Mucosa of descending colon (tissue), 3 donors: ENCODE data around the gene CABLES2. TPM values are rescaled to one million over a fixed set of nuclear protein-coding genes. Genes with fewer than 3 reads are reported as not detected.
A peak's percentile ranks its signal among the peaks of the same experiment; 100 is the strongest.

Experiments
- ATAC-seq: fragments of 200-7000 bp; cut with Tn5 transposase; one replicate; pipeline ENCODE4 v1.9.1; 2020; ENCODE audit warnings: mild to moderate bottlenecking, moderate library complexity
- DNase-seq, 3 donors: peaks; one replicate each; pipeline ENCODE4 v3.0.0-alpha.2; 2020
- H3K36me3 ChIP-seq: fragments of 200-600 bp; one replicate; pipeline ENCODE4 v1.8.0; 2021; ENCODE audit warnings: low read depth, mild to moderate bottlenecking
- H3K4me1 ChIP-seq: fragments of 200-600 bp; one replicate; pipeline ENCODE4 v1.8.0; 2021; ENCODE audit warnings: low read depth, mild to moderate bottlenecking
- H3K4me3 ChIP-seq: fragments of 200-600 bp; one replicate; pipeline ENCODE4 v1.8.0; 2021; ENCODE audit warnings: mild to moderate bottlenecking
- H3K9me3 ChIP-seq: fragments of 200-600 bp; one replicate; pipeline ENCODE4 v1.8.0; 2021; ENCODE audit warnings: mild to moderate bottlenecking
- CTCF ChIP-seq: fragments of 200-600 bp; IDR thresholded peaks from one replicate; pipeline ENCODE4 v1.8.0; 2022; ENCODE audit warnings: antibody characterized with exemption, mild to moderate bottlenecking
- intact Hi-C, 2 donors: fragments of 100-400 bp; cut with DNase I in 1 of 2; cut with micrococcal nuclease in 1 of 2; formaldehyde crosslinking; loops; one replicate each; pipeline versions ENCODE4 v1.11.0 to v1.11.1; 2022; cut with DNase I, micrococcal nuclease
- total RNA-seq, 3 donors: library from RNA; stranded (reverse); fragmentation: NEBNext Ultra II Directional in 2 of 3; extraction: Animal tissue kit (Norgen Biotek cat#: 25700) in 2 of 3; gene quantifications; one replicate each; pipeline versions ENCODE4 v1.2.1 to v1.2.4, GENCODE V29; 2021 to 2023
- donor health status: DM: no; HTN: no; CAD: no; lungs with moderate emphysema.
- donor health status: DM: no; HTN: no; CAD: no.
- donor health status: DM: no; HTN: yes; CAD: no.

CABLES2 gene
- total RNA-seq, 3 donors from 2014 or later = 5.4 to 9.3 (median 6.6) TPM

GRCh38 chr20:62452475-62453095 lies 45.5 kb upstream of the CABLES2 start:
- H3K36me3 ChIP-seq = no peaks in the 10 kb centered on the region
- no peak for TF ChIP-seq CTCF
- no peaks in the 10 kb centered on the region for H3K9me3 ChIP-seq
- H3K4me1 ChIP-seq = peaks cover 5% of the 10 kb centered on the region
- ATAC-seq (peak; percentile 68), DNase-seq (peak in 2 of 3 donors; percentile 16 to 60)
- intact Hi-C loops = no loop called here
- H3K4me3 ChIP-seq = no peak overlapping the region

GRCh38 chr20:62451970-62452369 lies 44.9 kb upstream of the CABLES2 start:
- no peak for ATAC-seq
- no peak for DNase-seq
- Histone ChIP-seq H3K4me1 (peaks cover 5% of the 10 kb centered on the region), H3K4me3 (no peak overlapping the region), H3K9me3 (no peaks in the 10 kb centered on the region), H3K36me3 (no peaks in the 10 kb centered on the region)
- intact Hi-C loops = no loop called here
- TF ChIP-seq CTCF = no peak

- DNase-seq = no peak
- Histone ChIP-seq H3K4me3 (no peak overlapping the region), H3K4me1 (peaks cover 5% of the 10 kb centered on the region), H3K36me3 (no peaks in the 10 kb centered on the region), H3K9me3 (no peaks in the 10 kb centered on the region)
- TF ChIP-seq CTCF = no peak
- intact Hi-C loops = no loop called here
- no peak for ATAC-seq
These were observed 44.2 kb upstream of the CABLES2 start for GRCh38 chr20:62451156-62451767.

GRCh38 chr20:62449951-62450691 lies 43.0 kb upstream of the CABLES2 start:
- intact Hi-C loops = no loop called here
- Histone ChIP-seq H3K36me3 (no peaks in the 10 kb centered on the region), H3K4me1 (peaks cover 5% of the 10 kb centered on the region), H3K4me3 (no peak overlapping the region), H3K9me3 (no peaks in the 10 kb centered on the region)
- DNase-seq (peak in 2 of 3 donors; percentile 46 to 48), ATAC-seq (peak; percentile 72)
- TF ChIP-seq CTCF = peak; percentile 33

- Histone ChIP-seq H3K36me3 (no peaks in the 10 kb centered on the region), H3K4me3 (no peak overlapping the region), H3K9me3 (no peaks in the 10 kb centered on the region), H3K4me1 (peaks cover 5% of the 10 kb centered on the region)
- no peak for TF ChIP-seq CTCF
- no peak for DNase-seq
- intact Hi-C loops = no loop called here
- ATAC-seq = no peak
These were observed 41.7 kb upstream of the CABLES2 start for GRCh38 chr20:62448788-62449187.
